Cardiac septum (tissue), 1 donor: ENCODE results near the gene NUP35. TPM values are rescaled to one million over a fixed set of nuclear protein-coding genes. Genes with fewer than 3 reads are reported as not detected.
"Not testable (repeated sequence)": the region's sequence is repeated elsewhere in the genome, so short reads cannot be mapped to it uniquely, and the experiment has no call there.

Experiments
- DNase-seq: peaks from one replicate; pipeline ENCODE4 v3.0.0-alpha.2; 2020; ENCODE audit warnings: low spot score
- intact Hi-C: fragments of 100-400 bp; cut with DNase I; formaldehyde crosslinking; loops from one replicate; pipeline ENCODE4 v1.14.0; 2022
- total RNA-seq: library from RNA; stranded (reverse); fragmentation: NEBNext Ultra II Directional; extraction: Animal tissue kit (Norgen Biotek cat#: 25700); gene quantifications from one replicate; pipeline ENCODE4 v1.2.1, GENCODE V29; 2021
- donor health status: DM: no; HTN: no; CAD: no.

NUP35 gene
- total RNA-seq, 1 donor from 2014 or later: 7.0 TPM

GRCh38 chr2:183125659-183126341 lies 1.6 kb downstream of the NUP35 start:
- DNase-seq: no peak
- intact Hi-C loops: no loop called here

- intact Hi-C loops: no loop called here
- no peak for DNase-seq
Measured at GRCh38 chr2:183126635-183127034, 2.4 kb downstream of the NUP35 start.

GRCh38 chr2:183134016-183134415 lies 9.8 kb downstream of the NUP35 start:
- intact Hi-C loops: no loop called here
- DNase-seq: no peak

- DNase-seq: no peak
- intact Hi-C loops: no loop called here
Measured at GRCh38 chr2:183148955-183149354, 24.7 kb downstream of the NUP35 start.

GRCh38 chr2:183149489-183149888 lies 25.2 kb downstream of the NUP35 start:
- intact Hi-C loops: no loop called here
- no peak for DNase-seq

- DNase-seq, intact Hi-C loops: not testable (repeated sequence)
Measured at GRCh38 chr2:183152280-183152679, 28.0 kb downstream of the NUP35 start.

GRCh38 chr2:183153967-183154366 lies 29.7 kb downstream of the NUP35 start:
- intact Hi-C loops: no loop called here
- DNase-seq: no peak

- DNase-seq, intact Hi-C loops: not testable (repeated sequence)
Measured at GRCh38 chr2:183154772-183155171, 30.5 kb downstream of the NUP35 start.

GRCh38 chr2:183157131-183157530 lies 32.9 kb downstream of the NUP35 start:
- intact Hi-C loops: no loop called here
- DNase-seq: no peak

GRCh38 chr2:183162362-183162761 lies 38.1 kb downstream of the NUP35 start:
- no peak for DNase-seq
- intact Hi-C loops: no loop called here

GRCh38 chr2:183163821-183164649 lies 39.8 kb downstream of the NUP35 start:
- intact Hi-C loops: no loop called here
- DNase-seq: no peak

GRCh38 chr2:183164650-183165015 lies 40.4 kb downstream of the NUP35 start:
- intact Hi-C loops: no loop called here
- no peak for DNase-seq

- intact Hi-C loops: no loop called here
- DNase-seq: no peak
Measured at GRCh38 chr2:183166210-183166609, 42.0 kb downstream of the NUP35 start.

GRCh38 chr2:183166976-183167375 lies 42.7 kb downstream of the NUP35 start:
- DNase-seq, intact Hi-C loops: not testable (repeated sequence)

- intact Hi-C loops: no loop called here
Measured at GRCh38 chr2:183172220-183172887, 48.1 kb downstream of the NUP35 start.

GRCh38 chr2:183179156-183179555 lies 54.9 kb downstream of the NUP35 start:
- intact Hi-C loops: no loop called here
- no peak for DNase-seq

More at GRCh38 chr2:183172220-183172887, 48.1 kb downstream of the NUP35 start:
- no peak for DNase-seq

GRCh38 chr2:183185534-183185933 lies 61.3 kb downstream of the NUP35 start:
- DNase-seq: no peak
- intact Hi-C loops: no loop called here

GRCh38 chr2:183186296-183186695 lies 62.1 kb downstream of the NUP35 start:
- no peak for DNase-seq
- intact Hi-C loops: no loop called here

- no peak for DNase-seq
- intact Hi-C loops: no loop called here
Measured at GRCh38 chr2:183186766-183187165, 62.5 kb downstream of the NUP35 start.

- intact Hi-C loops: no loop called here
- no peak for DNase-seq
Measured at GRCh38 chr2:183192343-183192742, 68.1 kb downstream of the NUP35 start.

GRCh38 chr2:183193904-183194303 lies 69.7 kb downstream of the NUP35 start:
- intact Hi-C loops: no loop called here
- DNase-seq: no peak
